Ovary (tissue), 3 donors: ENCODE results near the gene MFF.

Experiments
- CTCF ChIP-seq, 3 donors: fragments of 450-650 bp in 2 of 3; fragments of 200-600 bp in 1 of 3; IDR thresholded peaks; one replicate each; pipeline versions ENCODE4 v1.5.1 to v1.8.0; 2016 to 2022; ENCODE audit warnings: antibody characterized with exemption in 3 of 3, mild to moderate bottlenecking in 1 of 3
- POLR2A ChIP-seq: fragments of 450-650 bp; IDR thresholded peaks from one replicate; pipeline ENCODE4 v1.6.1; 2017; ENCODE audit warnings: antibody characterized with exemption, mild to moderate bottlenecking, moderate library complexity
- donor health status: DM: no; HTN: no; CAD: no.

GRCh38 chr2:227370092-227370491 lies 45.0 kb downstream of the MFF start:
- TF ChIP-seq POLR2A (no peak), CTCF (IDR thresholded peaks at IDR 0.05) (no peak)
